Effector memory CD4-positive, alpha-beta T cell (primary cell): ENCODE measurements around the gene C1orf226.

Experiments used
- DNase-seq, 3 donors: peaks; one replicate each; pipeline ENCODE4 v3.0.0-alpha.2; 2020
- H3K27ac ChIP-seq: 2 replicates; pipeline ENCODE4 v1.7.0; 2013; ENCODE audit warnings: mild to moderate bottlenecking, low read length, moderate library complexity; ENCODE audit not compliant: insufficient read depth, poor library complexity, severe bottlenecking
- H3K27me3 ChIP-seq: replicated peaks from 2 replicates; pipeline ENCODE4 v1.7.0; 2013; ENCODE audit warnings: mild to moderate bottlenecking, low read length; ENCODE audit not compliant: insufficient read depth, control insufficient read depth, poor library complexity, severe bottlenecking
- H3K36me3 ChIP-seq: 2 replicates; pipeline ENCODE4 v1.7.0; 2013; ENCODE audit warnings: mild to moderate bottlenecking, low read length, moderate library complexity; ENCODE audit not compliant: control insufficient read depth, insufficient read depth
- H3K4me1 ChIP-seq: 2 replicates; pipeline ENCODE4 v1.7.0; 2013; ENCODE audit warnings: low read length, mild to moderate bottlenecking; ENCODE audit not compliant: control insufficient read depth, insufficient read depth, poor library complexity, severe bottlenecking
- H3K4me3 ChIP-seq: 2 replicates; pipeline ENCODE4 v1.7.0; 2013; ENCODE audit warnings: low read length, low read depth, mild to moderate bottlenecking; ENCODE audit not compliant: insufficient read depth, poor library complexity, severe bottlenecking
- H3K9me3 ChIP-seq: 2 replicates; pipeline ENCODE4 v1.7.0; 2013; ENCODE audit warnings: mild to moderate bottlenecking, low read length, moderate library complexity; ENCODE audit not compliant: control insufficient read depth

C1orf226 gene

DNA sequence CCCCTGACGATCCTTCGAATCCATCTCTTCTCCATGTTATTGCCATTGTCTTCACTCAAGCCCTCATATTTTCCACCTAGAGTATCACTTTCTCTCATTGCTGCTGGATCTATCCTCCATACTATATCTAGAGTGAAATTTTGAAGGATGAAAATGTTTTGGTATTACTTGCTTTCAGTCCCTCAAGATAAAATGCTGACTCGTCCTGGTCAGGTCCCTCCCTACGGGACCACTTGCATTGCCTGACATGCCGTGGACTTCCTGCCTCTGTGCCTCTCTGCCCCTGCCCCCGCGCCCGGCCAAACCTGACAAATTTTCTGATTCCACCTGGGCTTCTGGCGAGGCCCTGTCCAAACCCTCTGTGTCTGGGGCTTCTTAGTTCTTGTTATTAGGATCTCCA is 28.4 kb upstream of the C1orf226 start:
- Histone ChIP-seq H3K4me3 (no peak overlapping the region), H3K27me3 (no peaks in the 10 kb centered on the region), H3K4me1 (no peaks in the 10 kb centered on the region), H3K36me3 (no peaks in the 10 kb centered on the region), H3K27ac (no peak overlapping the region), H3K9me3 (no peaks in the 10 kb centered on the region)
- DNase-seq: no peak

DNA sequence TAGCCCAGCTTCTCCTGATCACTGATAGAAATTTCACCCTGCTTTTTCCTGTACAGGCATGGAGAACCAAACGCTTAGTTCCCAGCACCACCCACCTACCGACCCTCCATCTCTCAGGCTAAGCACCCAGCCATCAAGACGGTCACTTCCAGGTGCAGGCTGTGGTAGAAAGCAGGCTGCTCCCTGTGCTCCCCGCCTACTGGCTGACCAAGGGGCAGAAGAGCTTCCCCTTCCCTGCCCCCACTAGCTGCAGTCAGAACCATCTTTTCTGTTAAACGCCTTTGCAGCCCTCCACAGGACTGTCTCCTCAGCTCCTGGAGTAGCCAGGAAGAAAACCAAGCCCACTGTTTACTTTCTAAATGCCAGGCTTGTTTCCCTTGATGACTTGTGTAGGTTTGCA is 27.8 kb upstream of the C1orf226 start:
- Histone ChIP-seq H3K27ac (no peak overlapping the region), H3K4me3 (no peak overlapping the region), H3K27me3 (no peaks in the 10 kb centered on the region), H3K9me3 (no peaks in the 10 kb centered on the region), H3K36me3 (no peaks in the 10 kb centered on the region), H3K4me1 (no peaks in the 10 kb centered on the region)
- DNase-seq: no peak

DNA sequence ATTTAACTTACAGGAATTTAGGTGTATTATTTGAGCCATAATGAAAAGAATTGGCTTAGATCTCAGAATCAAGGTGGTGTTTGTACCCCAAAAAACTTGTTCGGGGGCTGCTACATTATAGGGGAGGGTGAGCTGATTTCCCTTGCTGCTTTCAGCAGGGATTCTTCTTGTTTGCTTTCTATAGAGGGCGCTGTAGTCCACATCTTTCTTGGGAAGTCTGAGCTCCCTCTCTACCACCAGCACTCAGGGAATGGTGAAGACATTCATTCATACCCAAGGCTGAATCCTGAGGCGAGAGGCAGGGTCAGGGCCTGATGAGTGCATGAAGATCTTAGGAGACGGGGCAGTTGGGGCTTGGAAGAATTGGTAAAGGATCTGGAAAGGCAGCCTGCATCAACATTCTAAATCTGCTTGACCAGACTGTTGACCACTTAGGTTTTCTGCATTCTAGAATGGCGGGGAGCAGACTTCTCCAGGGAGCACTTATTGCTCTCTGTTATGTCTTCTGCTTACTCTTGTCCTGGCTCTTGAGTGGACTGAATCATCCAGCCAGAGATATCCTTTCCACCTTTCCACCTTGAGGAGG is 23.8 kb upstream of the C1orf226 start:
- no peak for DNase-seq
- H3K9me3 ChIP-seq: no peaks in the 10 kb centered on the region
- H3K4me1 ChIP-seq: no peaks in the 10 kb centered on the region
- no peaks in the 10 kb centered on the region for H3K27me3 ChIP-seq
- no peak overlapping the region for H3K4me3 ChIP-seq
- no peaks in the 10 kb centered on the region for H3K36me3 ChIP-seq
- H3K27ac ChIP-seq: no peak overlapping the region

DNA sequence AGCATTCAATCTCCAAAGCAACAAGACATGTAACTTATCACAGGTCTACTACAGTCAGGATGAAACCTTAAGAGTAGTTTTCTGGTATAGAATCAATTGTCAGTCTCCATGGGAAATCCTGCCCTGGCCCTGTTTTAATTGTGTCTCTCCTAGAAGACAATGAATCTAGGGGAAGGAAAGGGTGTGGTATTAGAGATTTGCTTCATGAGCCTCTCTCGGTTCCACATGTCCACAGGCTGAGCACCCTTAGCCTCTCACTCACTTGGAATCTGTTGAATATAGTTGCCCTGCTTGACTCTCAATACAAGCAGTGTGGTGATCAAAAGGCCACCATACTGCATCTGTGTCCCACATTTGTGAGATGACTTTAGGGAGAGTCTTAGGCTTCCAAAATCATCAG is 22.6 kb upstream of the C1orf226 start:
- H3K36me3 ChIP-seq: no peaks in the 10 kb centered on the region

DNA sequence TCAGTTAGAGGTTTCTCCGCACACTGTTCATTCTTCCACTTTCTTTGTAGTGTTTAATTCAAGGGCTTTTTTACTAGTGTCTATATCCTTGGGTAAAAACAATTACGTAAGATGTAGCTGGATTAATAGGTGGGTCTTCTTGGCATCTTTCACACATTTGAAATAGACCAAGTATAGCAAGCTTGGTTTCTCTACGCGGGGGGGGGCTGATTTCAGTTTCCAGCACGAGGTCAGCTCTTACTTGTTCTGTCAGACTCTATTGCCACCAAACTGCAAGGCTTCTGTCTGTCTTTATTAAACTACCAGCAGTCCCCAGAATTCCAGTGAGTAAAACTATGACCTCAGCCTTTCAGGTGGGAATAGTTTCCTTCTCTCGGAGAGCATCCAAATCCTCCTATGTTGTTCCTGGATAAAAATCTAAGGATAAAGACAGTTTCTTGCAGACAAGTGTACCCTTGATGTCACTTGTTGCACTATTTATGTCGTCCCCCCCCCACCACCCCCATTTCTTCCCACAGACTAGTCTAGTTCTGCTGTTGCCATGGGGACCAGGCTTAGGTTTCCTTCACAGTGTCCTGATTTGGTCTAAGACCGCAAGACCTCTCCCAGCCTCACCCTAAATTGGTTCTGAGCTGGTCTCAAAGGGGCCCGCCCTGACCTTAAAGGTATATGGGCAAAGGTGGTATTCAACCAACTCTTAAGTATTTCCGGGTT is 21.8 kb upstream of the C1orf226 start:
- Histone ChIP-seq H3K27ac (no peak overlapping the region), H3K4me3 (no peak overlapping the region), H3K4me1 (no peaks in the 10 kb centered on the region), H3K36me3 (no peaks in the 10 kb centered on the region), H3K27me3 (no peaks in the 10 kb centered on the region), H3K9me3 (no peaks in the 10 kb centered on the region)
- no peak for DNase-seq

More for the DNA sequence above, 22.6 kb upstream of the C1orf226 start:
- Histone ChIP-seq H3K9me3 (no peaks in the 10 kb centered on the region), H3K27ac (no peak overlapping the region), H3K27me3 (no peaks in the 10 kb centered on the region), H3K4me1 (no peaks in the 10 kb centered on the region), H3K4me3 (no peak overlapping the region)
- no peak for DNase-seq

DNA sequence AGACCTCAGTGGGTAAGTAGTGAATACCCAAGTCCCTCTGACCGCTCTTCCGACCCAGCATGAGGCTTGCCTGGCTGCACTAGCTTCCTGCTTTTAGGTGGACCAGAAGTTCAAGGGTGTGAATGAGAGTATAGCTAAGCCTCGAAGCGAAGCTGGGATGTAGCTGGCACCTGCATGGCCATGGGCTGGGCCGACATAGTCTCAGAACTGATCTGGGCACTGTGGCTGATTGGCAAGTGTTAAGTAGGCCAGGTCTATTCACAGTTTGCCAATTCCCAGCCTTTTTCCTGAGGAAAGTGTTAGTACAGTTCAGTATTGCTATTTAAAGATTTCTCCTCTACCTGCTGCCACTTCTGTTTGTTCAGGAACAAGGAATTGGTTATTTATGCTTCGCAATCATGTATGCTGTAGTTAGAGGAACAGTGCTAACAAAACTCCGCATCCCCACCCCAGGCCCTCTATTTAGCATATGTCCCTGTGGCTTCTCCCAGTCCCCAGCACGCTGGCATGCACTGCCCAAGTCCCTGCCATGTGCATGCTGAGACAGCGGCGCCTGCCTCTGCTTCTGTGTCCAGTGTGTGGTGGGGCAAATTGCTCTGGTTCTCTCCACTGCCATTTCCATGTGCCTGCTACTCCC is 21.2 kb upstream of the C1orf226 start:
- no peak for DNase-seq
- Histone ChIP-seq H3K4me3 (no peak overlapping the region), H3K4me1 (no peaks in the 10 kb centered on the region), H3K27ac (no peak overlapping the region), H3K9me3 (no peaks in the 10 kb centered on the region), H3K27me3 (no peaks in the 10 kb centered on the region), H3K36me3 (no peaks in the 10 kb centered on the region)

DNA sequence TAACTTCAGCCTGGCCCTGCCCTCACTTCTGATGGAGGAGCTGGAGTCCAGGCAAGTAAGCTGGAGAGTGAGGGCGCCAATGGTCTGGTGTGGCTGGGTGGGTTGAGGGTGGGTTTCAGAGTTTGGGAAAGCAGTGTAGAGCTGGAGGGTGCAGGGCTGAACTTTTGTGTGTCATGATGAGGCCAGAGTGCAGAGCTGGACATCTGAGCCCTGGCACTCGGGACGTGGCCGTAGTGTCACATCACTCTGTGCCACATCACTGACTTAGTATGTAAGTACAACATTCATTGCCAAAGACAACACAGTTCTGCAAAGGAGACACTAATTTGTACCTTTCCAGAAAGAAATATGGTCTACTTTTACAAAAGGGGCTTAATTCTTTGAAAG is 20.7 kb upstream of the C1orf226 start:
- no peak for DNase-seq
- H3K9me3 ChIP-seq: no peaks in the 10 kb centered on the region
- H3K27ac ChIP-seq: no peak overlapping the region
- H3K36me3 ChIP-seq: no peaks in the 10 kb centered on the region
- H3K4me3 ChIP-seq: no peak overlapping the region
- no peaks in the 10 kb centered on the region for H3K27me3 ChIP-seq
- no peaks in the 10 kb centered on the region for H3K4me1 ChIP-seq

DNA sequence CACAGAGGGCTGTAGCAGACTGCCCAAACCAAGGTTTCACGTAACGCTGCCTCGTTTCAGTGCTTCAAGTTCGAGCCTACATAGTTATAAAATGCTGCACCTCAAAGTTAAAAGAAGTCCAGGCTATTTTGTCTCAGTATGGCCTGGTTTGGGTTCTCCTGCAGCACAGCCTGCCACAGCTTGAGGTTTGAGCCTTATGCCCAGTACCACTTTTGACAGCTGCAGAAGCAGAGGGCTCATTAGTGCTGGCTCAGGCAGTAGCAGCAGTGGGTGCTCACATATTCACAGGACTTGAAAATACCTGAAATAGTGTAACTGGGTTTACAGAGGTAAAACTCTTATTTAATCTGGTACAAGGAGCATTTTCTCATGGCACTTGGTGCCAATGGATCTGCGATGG is 20.2 kb upstream of the C1orf226 start:
- Histone ChIP-seq H3K27ac (no peak overlapping the region), H3K27me3 (no peaks in the 10 kb centered on the region), H3K4me1 (no peaks in the 10 kb centered on the region), H3K4me3 (no peak overlapping the region), H3K9me3 (no peaks in the 10 kb centered on the region), H3K36me3 (no peaks in the 10 kb centered on the region)
- no peak for DNase-seq

DNA sequence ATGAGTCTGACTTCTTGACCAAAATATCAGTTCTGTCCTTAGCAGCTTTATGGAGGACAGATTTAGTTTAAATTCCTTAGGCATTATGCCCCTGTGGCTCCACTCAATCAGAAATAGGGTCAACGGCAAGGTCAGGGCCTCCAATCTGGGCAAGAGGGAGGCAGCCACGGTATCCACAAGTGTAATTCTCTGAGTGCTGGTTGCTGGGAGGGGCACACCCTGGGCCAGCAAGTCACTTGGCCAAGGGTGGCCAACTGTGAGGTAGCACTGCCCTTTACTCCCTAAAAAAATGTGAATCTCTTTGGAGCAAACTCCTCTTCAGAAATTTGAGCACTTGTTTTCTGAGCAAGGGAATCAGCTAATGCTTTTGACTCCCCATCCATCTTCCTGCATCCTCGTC is 17.7 kb upstream of the C1orf226 start:
- Histone ChIP-seq H3K27ac (no peak overlapping the region), H3K9me3 (no peaks in the 10 kb centered on the region), H3K36me3 (no peaks in the 10 kb centered on the region), H3K27me3 (peaks cover 5% of the 10 kb centered on the region), H3K4me1 (no peaks in the 10 kb centered on the region), H3K4me3 (no peak overlapping the region)
- no peak for DNase-seq

DNA sequence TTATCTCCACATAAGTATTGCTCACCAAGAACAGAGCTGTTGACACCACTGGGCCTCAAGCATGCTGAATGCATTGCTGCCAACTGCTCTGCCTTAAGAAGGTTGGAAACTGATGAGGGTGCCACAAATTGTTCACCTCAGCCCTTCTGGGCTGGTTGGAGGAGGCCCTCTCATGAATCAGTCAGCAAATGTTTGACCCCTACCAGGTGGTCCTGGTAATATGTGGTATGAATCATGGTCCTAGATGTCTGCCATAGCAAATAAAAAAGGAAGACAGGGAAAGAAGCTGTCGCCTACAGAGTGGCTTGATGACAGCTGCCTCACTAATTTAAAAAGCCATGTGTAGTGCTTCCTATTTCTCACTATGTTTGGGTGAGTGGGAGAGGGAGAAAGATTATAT is 17.0 kb upstream of the C1orf226 start:
- Histone ChIP-seq H3K27me3 (peaks cover 5% of the 10 kb centered on the region), H3K27ac (no peak overlapping the region), H3K9me3 (no peaks in the 10 kb centered on the region), H3K4me1 (no peaks in the 10 kb centered on the region), H3K4me3 (no peak overlapping the region), H3K36me3 (no peaks in the 10 kb centered on the region)
- DNase-seq: no peak
